CD14-positive monocyte (primary cell): ENCODE data around the gene NCKAP1. TPM values are rescaled to one million over a fixed set of nuclear protein-coding genes. Genes with fewer than 3 reads are reported as not detected.

Experiments used
- DNase-seq, 3 donors: peaks; one replicate each; pipeline ENCODE4 v3.0.0-alpha.2; 2011 to 2022
- H2AFZ ChIP-seq: 2 replicates; pipeline ENCODE4 v1.6.0; 2012; ENCODE audit warnings: mild to moderate bottlenecking, low read depth, low read length, inconsistent platforms; ENCODE audit not compliant: insufficient read depth, poor library complexity, severe bottlenecking
- H3K27ac ChIP-seq, 2 donors: 1 replicate in 1 of 2; 2 replicates in 1 of 2; pipeline ENCODE4 v1.5.1; 2012 to 2013; ENCODE audit warnings: low read length in 2 of 2, control low read depth in 1 of 2, inconsistent platforms in 1 of 2, low read depth in 1 of 2, mild to moderate bottlenecking in 1 of 2
- H3K27me3 ChIP-seq, 2 donors: one replicate each; pipeline versions ENCODE4 v1.6.0 to v1.6.1; 2011 to 2013; ENCODE audit warnings: low read length in 2 of 2; ENCODE audit not compliant: control insufficient read depth in 2 of 2, insufficient read depth in 2 of 2
- H3K36me3 ChIP-seq, 2 donors: replicated peaks in 1 of 2; 1 replicate in 1 of 2; 2 replicates in 1 of 2; pipeline versions ENCODE4 v1.5.1 to v1.6.1; 2012 to 2013; ENCODE audit warnings: low read length in 2 of 2, control low read depth in 1 of 2, inconsistent platforms in 1 of 2, mild to moderate bottlenecking in 1 of 2; ENCODE audit not compliant: insufficient read depth in 2 of 2, control insufficient read depth in 1 of 2
- H3K4me1 ChIP-seq, 2 donors: 1 replicate in 1 of 2; 2 replicates in 1 of 2; pipeline versions ENCODE4 v1.5.1 to v1.6.1; 2012 to 2013; ENCODE audit warnings: low read length in 2 of 2, control low read depth in 1 of 2, inconsistent platforms in 1 of 2, mild to moderate bottlenecking in 1 of 2, moderate library complexity in 1 of 2; ENCODE audit not compliant: insufficient read depth in 2 of 2, control insufficient read depth in 1 of 2
- H3K4me2 ChIP-seq: replicated peaks from 2 replicates; pipeline ENCODE3; 2012; ENCODE audit warnings: low read length, moderate library complexity, mild to moderate bottlenecking; ENCODE audit not compliant: poor library complexity, severe bottlenecking; ENCODE audit errors: extremely low read depth
- H3K4me3 ChIP-seq, 3 experiments: fragments of 200-600 bp in 1 of 3; sonication (generic) in 1 of 3; replicated peaks in 1 of 3; 1 replicate in 2 of 3; 2 replicates in 1 of 3; pipeline ENCODE4 v1.5.1; 2011 to 2013; ENCODE audit warnings: low read length in 3 of 3, mild to moderate bottlenecking in 3 of 3, control low read depth in 2 of 3, low read depth in 2 of 3, inconsistent platforms in 1 of 3, moderate library complexity in 1 of 3
- H3K79me2 ChIP-seq: 2 replicates; pipeline ENCODE4 v1.6.0; 2012; ENCODE audit warnings: mild to moderate bottlenecking, control low read depth, inconsistent platforms, low read length, moderate library complexity; ENCODE audit not compliant: insufficient read depth
- H3K9ac ChIP-seq: 2 replicates; pipeline ENCODE4 v1.6.0; 2017; ENCODE audit warnings: low read length, mild to moderate bottlenecking; ENCODE audit not compliant: insufficient read depth, poor library complexity, severe bottlenecking
- H3K9me3 ChIP-seq, 2 donors: replicated peaks in 1 of 2; 1 replicate in 1 of 2; 2 replicates in 1 of 2; pipeline versions ENCODE4 v1.5.1 to v1.6.1; 2012 to 2013; ENCODE audit warnings: low read length in 2 of 2, control low read depth in 1 of 2; ENCODE audit not compliant: control insufficient read depth in 1 of 2, insufficient read depth in 1 of 2
- H4K20me1 ChIP-seq: 2 replicates; pipeline ENCODE4 v1.6.0; 2012; ENCODE audit warnings: mild to moderate bottlenecking, low read length, control low read depth, moderate library complexity; ENCODE audit not compliant: insufficient read depth
- H3K27ac Mint-ChIP-seq, 7 donors: one replicate each; pipeline ENCODE4 v1.8.0; 2020; ENCODE audit warnings: mild to moderate bottlenecking in 7 of 7, mixed read lengths in 7 of 7, moderate library complexity in 6 of 7, inconsistent platforms in 2 of 7
- H3K27me3 Mint-ChIP-seq, 3 donors: one replicate each; pipeline ENCODE4 v1.8.0; 2021 to 2022; ENCODE audit warnings: low read depth in 3 of 3, mild to moderate bottlenecking in 3 of 3, mixed read lengths in 3 of 3, moderate library complexity in 3 of 3, inconsistent platforms in 1 of 3
- H3K36me3 Mint-ChIP-seq, 2 donors: one replicate each; pipeline ENCODE4 v1.8.0; 2020; ENCODE audit warnings: mixed read lengths in 2 of 2, inconsistent platforms in 1 of 2, mild to moderate bottlenecking in 1 of 2
- H3K4me1 Mint-ChIP-seq: one replicate; pipeline ENCODE4 v1.8.0; 2020; ENCODE audit warnings: mild to moderate bottlenecking, mixed read lengths
- H3K4me3 Mint-ChIP-seq, 2 donors: one replicate each; pipeline ENCODE4 v1.8.0; 2020; ENCODE audit warnings: mild to moderate bottlenecking in 2 of 2, mixed read lengths in 2 of 2, moderate library complexity in 1 of 2
- H3K9me3 Mint-ChIP-seq, 7 donors: one replicate each; pipeline ENCODE4 v1.8.0; 2020 to 2022; ENCODE audit warnings: mixed read lengths in 7 of 7, mild to moderate bottlenecking in 6 of 7, moderate library complexity in 6 of 7, inconsistent platforms in 2 of 7
- WGBS: methylation state at CpG from one replicate; pipeline ENCODE4 v1.1.5; 2013; ENCODE audit warnings: missing lambda C conversion rate; ENCODE audit not compliant: insufficient coverage; 5-methylcytosine and 5-hydroxymethylcytosine counted together
- intact Hi-C, 2 donors: fragments of 100-400 bp; cut with micrococcal nuclease; formaldehyde crosslinking; loops; one replicate each; pipeline versions ENCODE4 v1.15.0 to v1.15.1; 2023
- polyA plus RNA-seq, 3 donors: library from polyadenylated mRNA; depleted of rRNA in 1 of 3; unstranded in 2 of 3; stranded (reverse) in 1 of 3; fragments of 300-500 nt in 2 of 3; fragments of >200 nt in 1 of 3; fragmentation: Illumina TruSeq in 2 of 3; gene quantifications; 1 replicate in 2 of 3; 2 replicates in 1 of 3; pipeline ENCODE4 v1.2.3, GENCODE V29; 2012 to 2021
- TF ChIP-seq, protein P1 (sequence below): fragments of 200-600 bp; IDR thresholded peaks from one replicate; pipeline ENCODE4 v1.8.0; 2022; ENCODE audit warnings: antibody characterized with exemption, mild to moderate bottlenecking

The NCKAP1 gene
- polyA plus RNA-seq, 3 donors: 0.01 TPM; not detected in 2

- intact Hi-C loops: no loop called here
- Histone ChIP-seq H3K9me3 (peaks cover 5 to 8% of the 10 kb centered on the region in 2 donors), H4K20me1 (no peaks in the 10 kb centered on the region), H2AFZ (no peak overlapping the region), H3K36me3 (no peaks in the 10 kb centered on the region), H3K4me1 (no peaks in the 10 kb centered on the region), H3K4me3 (no peak overlapping the region), H3K9ac (no peak overlapping the region), H3K27me3 (no peaks in the 10 kb centered on the region), H3K27ac (no peak overlapping the region), H3K79me2 (no peaks in the 10 kb centered on the region), H3K4me2 (no peak overlapping the region)
- Mint-ChIP-seq H3K27ac (no peak overlapping the region), H3K4me3 (no peak overlapping the region), H3K4me1 (no peaks in the 10 kb centered on the region), H3K27me3 (peaks cover 1 to 2% (median 1%) of the 10 kb centered on the region in 3 donors), H3K9me3 (peaks cover 0 to 15% (median 5%) of the 10 kb centered on the region in 7 donors), H3K36me3 (no peaks in the 10 kb centered on the region)
- DNase-seq: no peak
- TF ChIP-seq, protein P1, sequence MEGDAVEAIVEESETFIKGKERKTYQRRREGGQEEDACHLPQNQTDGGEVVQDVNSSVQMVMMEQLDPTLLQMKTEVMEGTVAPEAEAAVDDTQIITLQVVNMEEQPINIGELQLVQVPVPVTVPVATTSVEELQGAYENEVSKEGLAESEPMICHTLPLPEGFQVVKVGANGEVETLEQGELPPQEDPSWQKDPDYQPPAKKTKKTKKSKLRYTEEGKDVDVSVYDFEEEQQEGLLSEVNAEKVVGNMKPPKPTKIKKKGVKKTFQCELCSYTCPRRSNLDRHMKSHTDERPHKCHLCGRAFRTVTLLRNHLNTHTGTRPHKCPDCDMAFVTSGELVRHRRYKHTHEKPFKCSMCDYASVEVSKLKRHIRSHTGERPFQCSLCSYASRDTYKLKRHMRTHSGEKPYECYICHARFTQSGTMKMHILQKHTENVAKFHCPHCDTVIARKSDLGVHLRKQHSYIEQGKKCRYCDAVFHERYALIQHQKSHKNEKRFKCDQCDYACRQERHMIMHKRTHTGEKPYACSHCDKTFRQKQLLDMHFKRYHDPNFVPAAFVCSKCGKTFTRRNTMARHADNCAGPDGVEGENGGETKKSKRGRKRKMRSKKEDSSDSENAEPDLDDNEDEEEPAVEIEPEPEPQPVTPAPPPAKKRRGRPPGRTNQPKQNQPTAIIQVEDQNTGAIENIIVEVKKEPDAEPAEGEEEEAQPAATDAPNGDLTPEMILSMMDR: no peak
- no CpG with 5 or more reads among the region's 4 CpGs for WGBS
These were observed 146.6 kb downstream of the NCKAP1 start for GRCh38 chr2:182891611-182892010.

- Mint-ChIP-seq H3K9me3 (peaks cover 0 to 15% (median 5%) of the 10 kb centered on the region in 7 donors), H3K27ac (no peak overlapping the region), H3K36me3 (no peaks in the 10 kb centered on the region), H3K27me3 (peaks cover 1 to 2% (median 1%) of the 10 kb centered on the region in 3 donors), H3K4me3 (no peak overlapping the region), H3K4me1 (no peaks in the 10 kb centered on the region)
- intact Hi-C loops: no loop called here
- no peak overlapping the region for H3K4me2 ChIP-seq
- DNase-seq: no peak
- no peaks in the 10 kb centered on the region for H3K27me3 ChIP-seq
- H3K79me2 ChIP-seq: no peaks in the 10 kb centered on the region
- no peak overlapping the region for H3K9ac ChIP-seq
- no peak overlapping the region for H3K27ac ChIP-seq
- WGBS: no CpG with 5 or more reads among the region's 3 CpGs
- peaks cover 5 to 8% of the 10 kb centered on the region in 2 donors for H3K9me3 ChIP-seq
- no peaks in the 10 kb centered on the region for H4K20me1 ChIP-seq
- no peaks in the 10 kb centered on the region for H3K36me3 ChIP-seq
- no peak overlapping the region for H2AFZ ChIP-seq
- no peak overlapping the region for H3K4me3 ChIP-seq
- no peaks in the 10 kb centered on the region for H3K4me1 ChIP-seq
- TF ChIP-seq, protein P1: no peak
These were observed 147.4 kb downstream of the NCKAP1 start for GRCh38 chr2:182890773-182891378.
